Right lung (tissue), 5 donors: Measurements from ENCODE around the gene PSG2. TPM values are rescaled to one million over a fixed set of nuclear protein-coding genes. Genes with fewer than 3 reads are reported as not detected.

Source experiments
- polyA plus RNA-seq, 5 donors: library from polyadenylated mRNA; unstranded; fragments of 120-200 nt; gene quantifications; one replicate each; pipeline versions ENCODE4 v1.2.1 to v1.2.3, GENCODE V29; 2013; ENCODE audit warnings: inconsistent platforms in 1 of 5, low replicate concordance in 1 of 5; ENCODE audit not compliant: insufficient read length in 5 of 5, insufficient read depth in 1 of 5

PSG2 gene
- polyA plus RNA-seq, 5 donors: 0.50 TPM; not detected in 4

Other genes starting within 250 kb of the PSG2 start
- 1 to 10 TPM in 1 of 5 donors, under 1 TPM in 1, not detected in 3; 0.21 to 1.0 TPM for gene PSG1, start 203.0 kb downstream of the PSG2 start, polyA plus RNA-seq
- gene PSG6, start 164.8 kb downstream of the PSG2 start, polyA plus RNA-seq: under 1 TPM in 2 of 5 donors, not detected in 3; 0.20 to 0.30 TPM
- gene PSG7, start 145.5 kb downstream of the PSG2 start, polyA plus RNA-seq: under 1 TPM in 1 of 5 donors, not detected in 4; 0.47 TPM
- under 1 TPM in 1 of 5 donors, not detected in 4; 0.37 TPM for gene PSG11, start 56.2 kb downstream of the PSG2 start, polyA plus RNA-seq
- under 1 TPM in 2 of 5 donors, not detected in 3; 0.24 to 0.68 TPM for gene PSG5, start 103.8 kb upstream of the PSG2 start, polyA plus RNA-seq
- 1 to 10 TPM in 1 of 5 donors, under 1 TPM in 1, not detected in 3; 0.08 to 1.4 TPM for gene PSG4, start 122.9 kb upstream of the PSG2 start, polyA plus RNA-seq
- gene PSG9, start 186.8 kb upstream of the PSG2 start, polyA plus RNA-seq: under 1 TPM in 1 of 5 donors, not detected in 4; 0.70 TPM